H1 (cell line): ENCODE results near the gene CAPS. TPM values are rescaled to one million over a fixed set of nuclear protein-coding genes. Genes with fewer than 3 reads are reported as not detected.

Source experiments
- RAD21 ChIP-seq, 2 experiments: IDR thresholded peaks in 1 of 2; conservative IDR thresholded peaks in 1 of 2; 2 replicates each; pipeline ENCODE4 v1.6.1; 2011; ENCODE audit warnings: low read depth in 2 of 2, low read length in 2 of 2, improper control_type of control experiment in 1 of 2, inconsistent platforms in 1 of 2, mild to moderate bottlenecking in 1 of 2, moderate library complexity in 1 of 2
- SP2 ChIP-seq: IDR thresholded peaks from 2 replicates; pipeline ENCODE4 v1.6.1; 2012; ENCODE audit warnings: mild to moderate bottlenecking, low read length, inconsistent platforms
- polyA plus RNA-seq, 7 experiments: library from polyadenylated mRNA; depleted of rRNA in 3 of 7; stranded (reverse) in 5 of 7; unstranded in 2 of 7; fragments of >200 nt in 5 of 7; fragments of 200-250 nt in 2 of 7; gene quantifications; 1 replicate in 5 of 7; 2 replicates in 1 of 7; 4 replicates in 1 of 7; pipeline versions ENCODE4 v1.2.1 to v1.2.3, GENCODE V29; 2011 to 2013; ENCODE audit warnings: missing spikeins in 2 of 7, mixed read lengths in 2 of 7
- total RNA-seq: library from RNA; stranded (reverse); fragmentation: NEBNext Ultra II Directional; extraction: Animal tissue kit (Norgen Biotek cat#: 25700); gene quantifications from 2 replicates; pipeline ENCODE4 v1.2.1, GENCODE V29; 2021

CAPS gene
- total and polyA plus RNA-seq, 2 of the 8 experiments (the other 6 are each of a cell fraction or from before 2014, with no cell fraction given), result 2.1 to 2.4 TPM

- TF ChIP-seq RAD21 (IDR thresholded peaks at IDR 0.05 in 1 of 2, conservative IDR thresholded peaks at IDR 0.05 in 1 of 2; ENCODE audit: low read depth in 2 of 2, low read length in 2 of 2) (no peak), SP2 (no peak)
These were observed 18.7 kb downstream of the CAPS start (continued) for GRCh38 chr19:5932609-5933262.
